GM19455 (cell line): Measurements from ENCODE around the gene KCNG4.

Experiments
- ATAC-seq: cut with Tn5 transposase; IDR thresholded peaks from one replicate; pipeline ENCODE4 v1.9.1; 2021; ENCODE audit not compliant: unreplicated experiment

KCNG4 gene

DNA sequence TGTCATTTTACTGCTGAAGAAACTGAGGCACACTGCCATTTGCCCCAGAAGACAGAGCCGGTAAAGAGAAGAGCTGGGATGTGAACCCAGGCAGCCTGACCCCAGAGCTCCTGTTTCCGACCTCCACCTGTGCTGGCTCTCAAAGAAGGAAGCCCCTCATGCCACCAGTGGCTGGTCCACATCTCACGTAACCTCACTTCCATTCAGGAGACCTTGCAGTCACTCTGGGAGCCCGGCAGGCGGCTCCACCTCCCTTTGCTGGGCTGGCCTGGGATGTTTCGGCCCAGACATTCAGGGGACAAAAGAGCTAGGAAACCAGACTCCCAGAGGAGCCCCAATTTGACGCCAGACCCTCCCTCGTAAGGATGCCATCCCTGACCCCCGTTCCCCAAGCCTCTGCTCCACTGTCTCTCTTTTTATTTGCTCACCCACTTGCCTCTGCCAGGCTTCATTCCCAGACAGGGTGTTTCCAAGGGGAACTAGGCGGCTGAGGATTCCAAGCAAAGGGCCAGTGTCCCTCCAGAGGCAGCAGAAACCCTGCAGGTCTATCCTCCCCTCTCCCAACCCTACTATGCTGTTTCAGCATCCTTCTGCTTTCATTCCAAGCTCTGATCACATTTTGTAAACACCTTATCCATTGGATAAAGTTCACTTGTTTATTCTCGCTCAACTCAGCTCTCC is 55.8 kb downstream of the KCNG4 start:
- ATAC-seq = no peak

DNA sequence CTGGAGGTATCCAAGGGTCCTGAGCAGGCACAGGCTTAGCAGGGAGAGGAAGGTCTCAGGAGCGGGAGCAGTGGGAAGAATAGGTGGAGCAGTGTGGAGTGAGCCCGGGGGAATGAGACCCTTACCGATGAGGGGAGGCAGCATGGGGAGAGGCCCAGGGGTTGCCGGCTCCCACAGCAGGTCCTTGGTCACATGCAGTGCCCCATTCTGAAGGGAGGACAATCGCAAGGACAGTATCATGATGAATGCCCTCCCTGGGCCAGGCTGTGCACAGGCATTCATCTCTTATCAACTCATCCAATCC is 56.3 kb downstream of the KCNG4 start:
- no peak for ATAC-seq

DNA sequence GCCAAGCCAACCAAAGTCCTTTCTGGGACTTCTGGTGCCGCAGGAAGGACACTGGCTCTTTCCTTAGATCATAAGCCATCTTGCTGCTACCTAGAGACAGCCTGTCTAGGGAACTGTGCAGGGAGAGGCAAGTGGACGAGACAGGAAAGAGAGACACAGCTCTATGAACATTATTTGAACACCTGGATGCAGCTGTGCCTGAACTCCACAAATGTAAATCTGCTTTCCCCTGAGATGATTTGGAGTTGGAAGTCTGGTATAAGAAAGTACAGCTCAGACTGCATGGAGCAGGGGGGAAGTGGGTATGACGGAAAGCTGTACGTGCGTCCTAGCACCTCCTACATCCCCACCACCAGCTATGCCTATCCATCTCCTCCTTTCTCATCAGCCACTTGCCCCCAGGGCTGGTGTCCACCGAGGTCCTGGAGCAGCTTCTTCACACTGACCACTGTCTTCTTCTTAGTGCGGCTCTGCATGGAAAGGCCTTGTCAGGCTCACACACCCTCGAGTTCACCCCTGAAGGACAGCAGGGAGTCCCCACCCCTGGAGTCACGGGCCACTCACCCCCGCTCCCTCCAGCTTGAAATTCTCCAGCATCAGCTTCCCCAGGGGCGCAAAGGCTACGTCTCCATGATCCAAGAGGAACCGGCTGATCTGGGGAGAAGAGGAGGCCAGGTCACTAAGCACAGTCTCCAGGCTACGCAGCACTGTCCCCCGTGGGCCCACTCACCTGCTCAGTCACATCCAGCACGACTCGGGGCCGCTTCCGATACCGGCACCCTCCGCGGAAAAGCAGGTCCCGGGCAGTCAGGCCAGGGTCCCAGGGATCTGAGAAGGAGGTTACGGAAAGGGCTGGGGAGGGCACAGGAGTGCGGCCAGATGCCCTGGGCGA is 56.9 kb downstream of the KCNG4 start:
- ATAC-seq = no peak

DNA sequence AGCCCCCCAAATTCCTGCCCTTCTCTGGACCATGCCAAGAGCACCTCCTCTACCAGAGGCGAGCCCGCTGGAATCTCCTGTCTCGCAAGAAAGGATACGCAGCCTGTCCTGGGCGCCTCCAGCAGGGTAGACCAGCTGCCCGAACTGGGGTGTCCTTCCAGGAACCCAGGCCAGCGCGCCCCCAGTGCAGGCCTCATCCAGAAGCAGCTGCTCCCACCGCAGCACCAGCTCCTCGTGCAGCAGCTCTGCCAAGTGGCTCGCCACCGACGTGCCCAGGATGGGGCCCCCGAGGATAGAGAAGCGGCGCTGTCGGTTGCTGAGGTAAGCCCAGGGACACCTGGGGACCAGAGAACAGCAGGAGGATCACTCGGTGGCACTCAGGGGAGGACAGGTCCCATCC is 57.7 kb downstream of the KCNG4 start:
- no peak for ATAC-seq

DNA sequence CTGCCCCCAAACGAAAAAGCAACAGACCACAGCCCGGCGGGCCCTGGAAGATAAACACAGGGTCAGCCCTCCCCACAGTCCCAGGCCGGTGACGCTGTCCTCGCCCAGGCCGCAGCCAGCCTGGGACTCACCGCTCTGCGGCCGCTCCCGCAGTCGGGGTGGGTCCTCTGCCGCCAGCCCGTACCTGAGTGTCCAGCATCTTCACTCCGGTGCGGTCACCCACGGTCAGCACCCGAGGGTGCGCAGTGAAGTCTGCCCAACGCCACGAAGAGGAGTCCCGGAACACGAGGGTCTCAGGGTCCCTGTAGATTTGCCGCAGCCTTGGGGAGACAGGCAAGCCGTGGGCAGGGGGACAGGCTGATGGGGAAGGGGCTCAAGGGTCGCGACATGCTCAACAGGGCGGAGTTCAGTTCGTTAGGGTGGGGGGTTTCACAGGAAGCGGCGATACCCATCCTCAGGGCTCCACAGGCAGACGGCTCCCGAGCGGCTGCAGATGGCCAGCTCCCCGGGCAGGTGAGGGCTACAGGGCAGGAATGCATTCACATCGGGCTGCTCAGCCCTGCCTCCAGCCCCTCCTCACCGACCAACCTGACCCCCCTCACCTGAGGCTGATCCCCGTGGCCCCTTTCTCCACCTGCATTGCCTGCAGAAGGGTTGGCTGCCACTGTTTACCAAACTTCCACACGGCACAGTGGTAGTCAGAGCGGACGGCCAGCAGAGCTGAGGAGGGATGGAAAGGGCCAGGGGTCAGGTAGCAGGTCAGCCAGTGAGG is 58.5 kb downstream of the KCNG4 start:
- ATAC-seq = no peak

DNA sequence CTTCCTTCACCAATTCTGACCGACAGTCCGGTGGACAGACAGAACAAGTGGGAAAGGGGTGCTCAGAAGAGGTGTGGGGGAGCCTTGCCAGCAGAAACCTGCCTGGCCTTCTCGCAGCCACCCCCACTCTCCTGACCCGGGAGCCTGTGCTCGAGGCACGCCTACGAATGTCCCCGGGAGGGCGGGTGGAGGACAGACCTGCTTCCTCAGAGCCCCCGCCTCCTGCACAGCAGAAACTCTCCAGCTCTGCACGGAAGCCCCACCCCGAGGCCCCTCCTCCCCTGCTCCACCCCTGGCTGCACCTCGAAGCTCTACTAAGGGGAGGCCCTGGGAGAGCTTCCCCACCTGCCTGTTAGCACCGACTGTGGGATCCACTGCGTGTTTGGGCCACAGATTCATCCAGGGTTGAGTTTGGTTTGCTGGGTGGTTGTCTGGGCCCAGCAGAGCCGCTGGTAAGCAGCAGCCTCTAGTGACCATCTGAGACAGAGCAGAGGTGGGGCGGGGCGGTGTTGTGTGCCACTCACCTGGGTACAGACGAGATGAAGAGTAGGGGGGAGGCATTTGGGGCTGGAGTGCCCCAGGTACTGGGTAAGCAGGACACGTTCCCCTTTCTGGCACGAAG is 59.2 kb downstream of the KCNG4 start:
- ATAC-seq = no peak

DNA sequence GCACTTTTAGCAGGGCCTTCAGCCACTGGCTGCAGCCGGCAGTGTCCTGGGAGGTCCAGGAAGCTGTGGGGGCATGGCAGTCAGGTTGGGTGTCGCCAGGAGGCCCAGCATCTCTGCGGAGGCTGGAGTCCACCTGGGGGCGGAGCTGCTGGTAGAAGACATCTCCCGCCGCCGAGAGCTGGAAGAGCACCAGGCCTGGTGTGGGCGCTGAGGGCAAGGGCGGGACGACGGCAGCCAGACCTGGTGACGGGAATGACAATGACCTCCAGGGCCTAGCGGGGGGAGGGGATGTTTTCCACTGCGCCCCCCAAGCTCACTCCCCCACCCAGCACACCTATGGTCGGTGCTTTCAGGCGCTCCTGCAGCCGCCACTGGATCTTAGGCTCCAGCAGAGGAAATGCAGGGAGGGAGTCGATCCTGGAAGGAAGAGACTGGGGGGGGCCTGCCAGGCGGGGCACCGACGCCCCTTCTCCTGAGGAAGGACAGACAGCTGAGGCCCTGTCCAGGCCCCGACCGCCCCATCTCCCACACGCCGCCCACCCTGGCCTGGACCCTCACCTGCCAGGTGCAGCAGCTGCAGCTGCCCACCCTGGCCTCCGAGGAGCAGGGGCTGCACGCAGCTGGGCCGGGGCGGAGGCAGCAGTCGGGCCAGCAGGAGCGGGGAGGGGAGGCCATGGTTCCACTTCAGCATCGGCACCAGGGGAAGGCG is 60.0 kb downstream of the KCNG4 start:
- ATAC-seq = no peak

DNA sequence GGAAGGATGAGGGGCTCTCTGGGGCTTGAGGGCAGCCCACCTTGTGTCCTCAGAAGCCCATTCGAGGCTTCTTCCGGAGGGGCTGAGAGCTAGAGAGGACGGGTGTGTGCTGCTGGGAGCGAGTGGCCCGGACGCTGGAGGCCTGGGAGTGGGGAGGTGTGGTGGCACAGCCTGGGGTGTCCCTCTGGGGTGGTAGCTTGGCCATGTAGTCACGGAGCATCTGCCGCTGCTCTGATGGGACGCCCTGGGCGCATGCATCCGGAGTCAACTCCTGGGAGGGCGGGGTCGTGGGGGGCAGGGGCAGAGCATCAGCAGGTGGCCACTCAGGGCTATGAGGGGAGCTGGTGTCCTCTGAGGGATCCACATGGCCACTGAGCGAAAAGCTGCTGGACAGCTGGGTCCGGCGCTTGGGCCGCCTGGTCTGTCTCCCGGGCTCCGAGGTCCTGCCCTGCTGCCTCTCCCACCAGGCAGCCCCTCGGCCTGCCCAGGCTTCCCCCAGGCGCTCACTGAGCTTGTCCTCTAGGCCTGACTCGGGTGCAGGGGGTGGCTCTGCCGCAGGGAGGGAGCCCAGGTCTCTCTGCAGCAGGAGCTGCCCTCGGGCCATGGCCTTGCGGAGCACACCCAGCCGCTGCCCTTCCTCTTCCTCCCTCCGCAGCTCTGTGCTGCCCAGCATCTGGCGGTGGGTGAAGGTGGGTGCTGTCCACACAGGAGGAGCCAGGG is 60.8 kb downstream of the KCNG4 start:
- ATAC-seq = no peak

DNA sequence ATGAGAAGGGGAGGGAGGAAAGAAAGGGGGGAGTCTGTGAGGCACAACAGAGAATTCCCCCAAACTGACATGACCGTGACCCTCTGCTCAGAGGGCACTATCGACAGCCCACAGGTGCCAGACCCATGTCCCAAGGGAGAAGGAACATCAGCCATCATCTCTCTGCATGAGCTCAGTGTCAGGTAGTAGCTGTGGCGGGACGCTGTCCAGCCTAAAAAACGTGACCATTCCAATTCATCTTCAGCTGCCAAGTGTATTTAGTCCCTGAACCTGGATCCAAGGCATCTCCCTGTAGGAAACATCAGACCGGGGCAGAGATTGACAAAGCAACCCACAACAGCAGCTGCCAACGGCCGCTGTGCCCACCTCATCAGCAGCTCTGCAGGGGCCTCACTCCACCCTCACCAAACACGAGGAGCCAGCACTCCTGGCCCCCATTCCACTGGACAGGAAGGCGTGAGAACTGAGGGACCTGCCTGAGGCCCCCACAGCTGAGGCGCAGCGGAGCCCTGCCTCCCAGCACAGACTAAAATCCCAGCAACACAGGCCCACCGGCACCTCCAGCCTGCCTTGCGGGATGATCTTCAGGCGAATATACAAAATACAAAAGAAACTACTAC is 61.6 kb downstream of the KCNG4 start:
- no peak for ATAC-seq

DNA sequence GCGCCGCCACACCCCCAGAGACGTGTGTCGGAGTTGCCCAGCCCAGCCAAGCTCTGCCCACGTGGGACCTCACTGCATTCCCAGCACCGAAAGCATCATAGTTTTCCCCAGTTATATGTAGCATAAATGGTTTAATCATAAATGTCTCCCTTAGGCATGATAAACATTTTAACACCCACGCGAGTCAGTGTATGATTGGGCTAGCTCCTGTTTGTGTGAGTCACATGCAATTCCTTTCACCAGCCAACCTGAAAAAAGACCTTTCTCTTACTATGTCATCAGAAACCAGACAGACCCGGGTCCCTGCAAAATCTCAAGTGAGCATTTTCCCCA is 62.1 kb downstream of the KCNG4 start:
- no peak for ATAC-seq

DNA sequence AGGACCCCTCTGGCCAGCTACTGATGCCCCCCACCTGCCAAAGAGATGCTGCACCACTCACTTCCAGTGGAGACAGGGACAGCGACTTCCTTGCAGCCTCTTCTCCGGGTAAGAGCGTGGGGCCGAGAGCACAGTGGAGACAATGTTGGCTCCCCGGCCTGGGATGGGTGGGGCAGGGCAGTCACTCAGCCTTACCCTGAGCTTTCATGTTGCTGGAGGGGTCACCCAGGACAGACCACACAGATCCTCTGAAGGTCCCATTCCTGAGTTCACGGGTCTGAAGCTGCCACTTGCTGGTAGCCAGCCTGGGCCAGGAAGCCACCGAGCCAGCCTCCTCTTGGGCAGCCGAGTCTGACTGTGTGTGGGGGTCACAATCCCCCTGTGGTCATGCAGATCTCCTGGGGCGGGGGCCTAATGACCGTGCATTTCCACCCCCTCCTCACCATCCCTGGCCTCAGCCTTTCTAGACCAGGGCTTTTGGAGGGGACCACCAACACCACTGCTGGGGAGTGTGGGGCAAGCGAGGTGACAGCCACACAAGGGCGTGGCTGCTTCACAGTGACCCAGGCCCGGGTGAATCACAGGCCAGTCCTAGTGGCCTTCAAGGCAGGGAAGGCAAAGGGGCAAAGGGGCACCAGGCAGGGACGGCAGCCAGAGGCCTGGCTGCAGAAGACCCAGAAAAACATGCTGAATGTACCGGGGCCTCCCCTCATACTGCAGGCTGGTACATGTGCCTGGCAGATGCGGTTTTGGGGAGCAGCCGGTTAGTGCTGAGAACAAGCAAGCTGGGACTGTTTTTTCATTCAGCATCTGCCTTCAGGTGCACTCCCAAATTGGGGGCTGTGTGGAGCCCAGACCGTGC is 63.4 kb downstream of the KCNG4 start:
- ATAC-seq = no peak

DNA sequence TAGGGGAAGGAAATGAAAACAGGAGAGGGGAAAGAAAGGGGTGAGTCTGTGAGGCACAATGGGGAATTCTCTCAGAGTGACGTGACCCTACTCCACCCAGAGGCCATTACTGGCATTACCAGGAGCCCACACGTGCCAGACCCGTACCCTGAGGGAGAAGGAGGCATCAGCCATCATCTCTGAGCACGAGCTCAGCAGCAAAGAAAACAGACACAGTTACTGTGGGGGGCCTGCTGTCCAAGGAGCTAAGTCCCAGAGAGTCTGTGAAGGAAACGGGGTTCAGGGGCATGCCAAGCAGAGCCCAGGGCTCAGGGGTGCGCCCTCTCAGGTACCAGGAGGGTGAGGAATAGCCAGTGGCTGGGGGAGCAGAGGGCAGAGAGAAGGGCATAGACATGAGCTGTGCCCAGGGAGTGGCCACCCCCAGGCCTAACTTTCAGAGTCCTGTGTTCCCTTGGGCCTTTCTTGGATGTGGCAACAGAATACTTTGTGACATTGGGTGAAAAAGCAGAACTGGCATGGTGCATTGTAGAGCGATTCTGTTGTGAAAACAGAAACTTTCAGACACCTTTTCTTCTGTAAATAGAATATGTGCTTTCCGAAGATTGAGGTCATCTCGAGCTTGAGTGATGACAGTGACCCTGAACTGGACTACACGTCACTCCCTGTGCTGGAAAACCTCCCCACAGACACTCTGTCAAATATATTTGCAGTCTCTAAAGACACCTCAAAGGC is 64.3 kb downstream of the KCNG4 start:
- peak; percentile 66 for ATAC-seq

DNA sequence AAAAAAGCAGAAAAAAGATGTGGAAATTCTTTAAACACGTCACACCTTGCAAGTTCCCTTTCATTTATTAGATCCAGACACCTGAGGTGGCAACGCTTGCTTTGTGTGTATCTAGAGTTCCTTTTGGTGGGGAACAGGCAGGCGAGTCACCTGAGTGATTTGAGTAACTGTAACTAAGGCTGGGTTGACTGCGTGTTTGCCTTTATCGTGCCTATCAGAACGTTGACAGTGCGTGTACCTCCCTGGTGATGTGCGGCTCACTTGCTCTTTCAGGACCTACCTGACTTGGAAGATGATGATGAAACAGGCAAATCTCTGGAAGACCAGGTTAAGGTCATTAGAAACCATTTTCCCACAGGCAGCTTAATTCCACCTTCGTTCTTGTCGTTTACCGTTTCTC is 65.4 kb downstream of the KCNG4 start:
- no peak for ATAC-seq

DNA sequence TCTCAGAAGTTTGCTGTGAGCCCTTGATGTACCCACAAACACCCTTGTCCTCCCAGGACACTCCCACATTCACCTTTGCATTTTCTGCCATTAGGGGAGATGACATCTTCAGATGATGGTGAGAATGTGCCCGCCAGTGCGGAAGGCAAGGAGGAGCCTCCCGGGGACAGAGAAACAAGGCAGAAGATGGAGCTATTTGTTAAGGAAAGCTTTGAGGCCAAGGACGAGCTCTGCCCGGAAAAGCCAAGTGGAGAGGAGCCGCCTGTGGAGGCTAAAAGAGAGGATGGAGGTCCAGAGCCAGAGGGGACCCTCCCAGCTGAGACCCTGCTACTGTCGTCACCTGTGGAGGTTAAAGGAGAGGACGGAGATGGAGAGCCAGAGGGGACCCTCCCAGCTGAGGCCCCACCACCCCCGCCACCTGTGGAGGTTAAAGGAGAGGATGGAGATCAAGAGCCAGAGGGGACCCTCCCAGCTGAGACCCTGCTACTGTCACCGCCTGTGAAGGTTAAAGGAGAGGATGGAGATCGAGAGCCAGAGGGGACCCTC is 70.0 kb downstream of the KCNG4 start:
- no peak for ATAC-seq
